Natural killer cell (primary cell): ENCODE data around the gene PTPRU. TPM values are rescaled to one million over a fixed set of nuclear protein-coding genes. Genes with fewer than 3 reads are reported as not detected.

ENCODE experiments used
- ATAC-seq, 3 donors: fragments of 150-1000 bp in 2 of 3; fragments of 200-7000 bp in 1 of 3; cut with Tn5 transposase; 1 replicate in 1 of 3; 2 replicates in 2 of 3; pipeline ENCODE4 v1.10.0; 2021; ENCODE audit warnings: mild to moderate bottlenecking in 2 of 3, moderate library complexity in 2 of 3
- DNase-seq, 2 donors: peaks; one replicate each; pipeline versions ENCODE4 v3.0.0 to v3.0.0-alpha.2; 2013 to 2021; ENCODE audit warnings: mixed read lengths in 1 of 2
- H3K27ac ChIP-seq: one replicate; pipeline ENCODE4 v1.5.1; 2013; ENCODE audit warnings: mild to moderate bottlenecking, low read length
- H3K27me3 ChIP-seq: one replicate; pipeline ENCODE4 v1.6.1; 2013; ENCODE audit warnings: low read length; ENCODE audit not compliant: control insufficient read depth, insufficient read depth
- H3K36me3 ChIP-seq: one replicate; pipeline ENCODE4 v1.6.1; 2013; ENCODE audit warnings: low read length; ENCODE audit not compliant: control insufficient read depth, insufficient read depth
- H3K4me1 ChIP-seq: one replicate; pipeline ENCODE4 v1.6.1; 2013; ENCODE audit warnings: low read length; ENCODE audit not compliant: control insufficient read depth, insufficient read depth
- H3K4me3 ChIP-seq: one replicate; pipeline ENCODE4 v1.5.1; 2013; ENCODE audit warnings: low read length
- H3K9me3 ChIP-seq: one replicate; pipeline ENCODE4 v1.6.1; 2013; ENCODE audit warnings: low read length; ENCODE audit not compliant: control insufficient read depth, insufficient read depth
- H3K27ac Mint-ChIP-seq, 2 donors: one replicate each; pipeline ENCODE4 v1.8.0; 2022; ENCODE audit warnings: mild to moderate bottlenecking in 2 of 2, mixed read lengths in 2 of 2, moderate library complexity in 1 of 2
- H3K27me3 Mint-ChIP-seq, 2 donors: one replicate each; pipeline ENCODE4 v1.8.0; 2022; ENCODE audit warnings: low read depth in 2 of 2, mixed read lengths in 2 of 2
- H3K36me3 Mint-ChIP-seq: one replicate; pipeline ENCODE4 v1.8.0; 2022; ENCODE audit warnings: mixed read lengths
- H3K4me1 Mint-ChIP-seq, 2 donors: one replicate each; pipeline ENCODE4 v1.8.0; 2022; ENCODE audit warnings: mixed read lengths in 2 of 2
- H3K4me3 Mint-ChIP-seq: one replicate; pipeline ENCODE4 v1.8.0; 2022; ENCODE audit warnings: mild to moderate bottlenecking, moderate library complexity, mixed read lengths
- H3K9me3 Mint-ChIP-seq, 2 donors: one replicate each; pipeline ENCODE4 v1.8.0; 2022; ENCODE audit warnings: mixed read lengths in 2 of 2
- CTCF ChIP-seq: fragments of 200-600 bp; IDR thresholded peaks from one replicate; pipeline ENCODE4 v1.8.0; 2022; ENCODE audit warnings: antibody characterized with exemption
- WGBS: methylation state at CpG from one replicate; pipeline ENCODE4 v1.1.7; 2013; ENCODE audit warnings: missing lambda C conversion rate; ENCODE audit not compliant: insufficient coverage; 5-methylcytosine and 5-hydroxymethylcytosine counted together
- intact Hi-C: fragments of 100-400 bp; cut with micrococcal nuclease; formaldehyde crosslinking; loops from one replicate; pipeline ENCODE4 v1.14.2; 2022
- total RNA-seq, 4 donors: library from RNA; stranded (reverse); fragments of 120-200 nt in 1 of 4; gene quantifications; one replicate each; pipeline versions ENCODE4 v1.2.3 to v1.2.4, GENCODE V29; 2013 to 2022

PTPRU gene
- total RNA-seq, 3 donors from 2014 or later (not counting 1 experiment from before 2014, with no cell fraction given) = 0.54 to 1.6 (median 0.79) TPM

GRCh38 chr1:29193879-29194455, 42.4 kb upstream of the PTPRU start:
- Histone ChIP-seq H3K27me3 (no peaks in the 10 kb centered on the region), H3K27ac (no peak overlapping the region), H3K4me3 (no peak overlapping the region), H3K9me3 (no peaks in the 10 kb centered on the region), H3K36me3 (peaks cover 2% of the 10 kb centered on the region), H3K4me1 (no peaks in the 10 kb centered on the region)
- H3K4me1 Mint-ChIP-seq = no peaks in the 10 kb centered on the region
- intact Hi-C loops = no loop called here
- no peaks in the 10 kb centered on the region for H3K36me3 Mint-ChIP-seq
- H3K4me3 Mint-ChIP-seq = no peak overlapping the region
- H3K9me3 Mint-ChIP-seq = no peaks in the 10 kb centered on the region
- no peak for TF ChIP-seq CTCF
- H3K27ac Mint-ChIP-seq = no peak overlapping the region
- H3K27me3 Mint-ChIP-seq = no peaks in the 10 kb centered on the region
- no peak for ATAC-seq
- WGBS = 92% methylated on average over 8 of the region's 8 CpGs
- no peak for DNase-seq

GRCh38 chr1:29195881-29196291, 40.4 kb upstream of the PTPRU start:
- Mint-ChIP-seq H3K36me3 (no peaks in the 10 kb centered on the region), H3K27me3 (no peaks in the 10 kb centered on the region), H3K4me3 (no peak overlapping the region), H3K9me3 (no peaks in the 10 kb centered on the region), H3K4me1 (no peaks in the 10 kb centered on the region), H3K27ac (no peak overlapping the region)
- H3K27ac ChIP-seq = no peak overlapping the region
- 29% methylated on average over 8 of the region's 8 CpGs for WGBS
- no peaks in the 10 kb centered on the region for H3K4me1 ChIP-seq
- DNase-seq (no peak), ATAC-seq (no peak)
- H3K9me3 ChIP-seq = no peaks in the 10 kb centered on the region
- no peak overlapping the region for H3K4me3 ChIP-seq
- peaks cover 6% of the 10 kb centered on the region for H3K36me3 ChIP-seq
- no peaks in the 10 kb centered on the region for H3K27me3 ChIP-seq
- no peak for TF ChIP-seq CTCF
- intact Hi-C loops = no loop called here

GRCh38 chr1:29196863-29197589, 39.3 kb upstream of the PTPRU start:
- Mint-ChIP-seq H3K4me3 (no peak overlapping the region), H3K9me3 (no peaks in the 10 kb centered on the region), H3K27me3 (no peaks in the 10 kb centered on the region), H3K27ac (no peak overlapping the region), H3K36me3 (no peaks in the 10 kb centered on the region), H3K4me1 (no peaks in the 10 kb centered on the region)
- no peak for DNase-seq
- H3K4me1 ChIP-seq = no peaks in the 10 kb centered on the region
- WGBS = 89% methylated on average over 7 of the region's 7 CpGs
- no peak overlapping the region for H3K4me3 ChIP-seq
- no peak for TF ChIP-seq CTCF
- no peaks in the 10 kb centered on the region for H3K27me3 ChIP-seq
- intact Hi-C loops = no loop called here
- peaks cover 12% of the 10 kb centered on the region for H3K36me3 ChIP-seq
- H3K27ac ChIP-seq = no peak overlapping the region
- no peaks in the 10 kb centered on the region for H3K9me3 ChIP-seq
- no peak for ATAC-seq
